GM18505 (cell line): ENCODE data around the gene RFX3.

ENCODE experiments used
- ATAC-seq: cut with Tn5 transposase; IDR thresholded peaks from one replicate; pipeline ENCODE4 v1.9.1; 2021; ENCODE audit not compliant: unreplicated experiment
- POLR2A ChIP-seq: IDR thresholded peaks from 4 replicates; pipeline ENCODE4 v1.6.1; 2011; ENCODE audit warnings: borderline replicate concordance; ENCODE audit not compliant: insufficient read depth, insufficient read length; ENCODE audit errors: extremely low read depth

RFX3 gene

DNA sequence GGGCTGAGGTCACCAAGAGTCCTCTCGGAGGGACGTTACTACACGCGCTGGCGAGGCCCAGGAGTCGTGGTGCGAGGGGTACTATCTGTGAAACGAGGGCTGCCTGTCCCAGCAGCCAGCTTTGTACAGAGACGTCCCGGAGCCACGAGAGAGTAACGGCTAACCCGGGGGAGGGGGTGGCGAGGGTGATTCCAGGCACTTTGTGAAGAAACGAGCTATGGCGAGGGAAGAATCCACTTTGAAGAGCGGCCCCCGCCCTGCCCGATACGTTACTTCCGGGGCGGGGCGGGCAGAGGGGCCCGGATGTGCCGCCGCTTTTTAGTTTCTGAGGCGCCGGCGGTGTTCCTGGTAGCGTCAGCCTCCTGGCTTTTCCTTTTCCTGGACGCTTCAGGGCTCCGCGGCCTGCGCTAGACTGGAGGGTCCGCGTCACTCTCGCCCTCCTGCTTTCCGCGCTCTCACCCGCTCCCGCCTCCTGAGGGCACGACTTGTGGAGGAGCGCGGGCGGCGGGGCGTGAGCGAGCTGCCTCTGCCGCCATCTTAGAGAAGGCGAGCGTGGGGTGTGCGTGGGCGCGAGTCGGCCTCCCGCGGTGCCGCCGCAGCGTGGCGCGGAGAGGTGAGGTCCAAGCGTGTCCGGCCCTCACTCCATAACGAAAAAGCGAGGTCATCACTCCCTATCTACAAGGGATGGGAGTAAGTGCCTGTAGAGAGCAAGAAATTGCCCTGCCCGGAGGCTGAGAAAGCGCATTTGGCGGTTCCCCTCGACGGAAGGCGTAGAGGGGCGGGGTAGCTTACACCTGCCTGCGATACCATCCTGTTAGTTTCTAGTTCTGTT, 580 bp upstream of the RFX3 start:
- peak; percentile 93 for TF ChIP-seq POLR2A

DNA sequence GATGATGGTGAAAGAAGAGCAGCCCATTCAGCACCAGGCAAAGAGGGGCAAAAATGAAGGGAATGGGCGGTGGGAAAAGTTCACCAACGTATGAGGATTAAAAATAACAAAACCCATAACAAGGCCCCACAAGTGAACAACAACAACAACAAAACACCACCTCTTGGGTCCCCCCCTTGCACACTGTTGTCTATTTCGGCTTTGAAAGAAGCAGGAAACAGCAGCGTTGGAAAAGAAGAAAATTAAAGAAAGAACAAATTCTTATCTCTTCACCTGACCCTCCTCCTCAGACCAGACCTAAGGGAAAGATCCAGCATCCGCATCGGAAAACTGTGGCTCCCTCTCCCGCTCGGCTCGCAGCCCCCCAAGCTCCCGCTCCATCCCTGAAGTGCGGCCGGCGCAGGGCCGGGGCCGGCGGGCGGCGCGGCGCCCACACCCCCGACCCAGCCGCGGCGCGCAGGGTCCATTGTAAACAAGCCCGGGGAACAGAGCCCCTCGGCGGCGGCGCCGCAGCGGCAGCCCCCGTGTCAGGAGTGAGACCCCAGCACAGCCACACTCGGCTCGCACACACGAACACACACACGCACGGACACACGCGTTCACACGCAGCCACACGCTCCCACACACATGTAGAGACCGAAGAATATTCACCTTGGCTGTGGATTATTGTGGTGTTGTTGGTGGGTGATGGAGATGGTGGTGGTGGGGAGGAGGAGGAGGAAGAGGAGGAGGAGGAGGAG, 535 bp downstream of the RFX3 start:
- no peak for TF ChIP-seq POLR2A
- ATAC-seq: peak; percentile 1

More for the DNA sequence above, 580 bp upstream of the RFX3 start:
- ATAC-seq: peak; percentile 64

DNA sequence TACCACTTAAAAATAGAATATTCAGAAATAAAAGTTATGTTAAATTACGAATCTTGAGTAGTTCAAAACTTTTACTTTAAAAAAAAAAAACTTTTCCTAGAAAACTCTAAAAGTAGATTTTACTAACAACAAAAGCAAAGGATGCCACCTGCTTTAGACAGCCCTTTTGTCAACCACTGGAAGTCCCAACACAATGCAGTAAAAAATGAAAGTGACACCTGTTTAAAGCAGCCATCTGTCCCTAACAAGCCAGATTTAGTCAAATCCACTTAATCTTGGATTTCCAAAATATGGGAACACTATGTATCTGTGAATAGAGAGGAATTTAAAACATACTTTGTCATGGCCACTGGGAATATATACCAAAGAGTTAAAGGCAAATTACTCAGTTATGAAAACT, 3.8 kb downstream of the RFX3 start:
- no peak for TF ChIP-seq POLR2A
- ATAC-seq: no peak

DNA sequence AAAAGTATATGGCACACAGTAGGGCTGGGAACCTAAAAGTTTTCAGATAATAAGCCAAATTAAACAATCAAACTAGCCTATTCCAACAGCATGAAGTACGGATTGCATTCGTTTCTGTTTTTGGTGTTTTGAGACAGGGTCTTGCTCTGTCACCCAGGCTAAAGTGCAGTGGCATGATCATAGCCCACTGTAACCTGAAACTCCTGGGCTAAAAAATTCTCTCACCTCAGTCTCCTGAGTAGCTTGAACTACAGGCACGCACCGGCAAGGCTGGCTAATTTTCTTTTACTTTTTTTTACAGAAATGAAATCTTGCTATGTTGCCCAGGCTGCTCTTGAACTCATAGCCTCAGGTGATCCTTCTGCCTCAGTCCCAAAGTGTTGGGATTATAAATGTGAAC, 5.2 kb downstream of the RFX3 start:
- no peak for ATAC-seq
- no peak for TF ChIP-seq POLR2A

DNA sequence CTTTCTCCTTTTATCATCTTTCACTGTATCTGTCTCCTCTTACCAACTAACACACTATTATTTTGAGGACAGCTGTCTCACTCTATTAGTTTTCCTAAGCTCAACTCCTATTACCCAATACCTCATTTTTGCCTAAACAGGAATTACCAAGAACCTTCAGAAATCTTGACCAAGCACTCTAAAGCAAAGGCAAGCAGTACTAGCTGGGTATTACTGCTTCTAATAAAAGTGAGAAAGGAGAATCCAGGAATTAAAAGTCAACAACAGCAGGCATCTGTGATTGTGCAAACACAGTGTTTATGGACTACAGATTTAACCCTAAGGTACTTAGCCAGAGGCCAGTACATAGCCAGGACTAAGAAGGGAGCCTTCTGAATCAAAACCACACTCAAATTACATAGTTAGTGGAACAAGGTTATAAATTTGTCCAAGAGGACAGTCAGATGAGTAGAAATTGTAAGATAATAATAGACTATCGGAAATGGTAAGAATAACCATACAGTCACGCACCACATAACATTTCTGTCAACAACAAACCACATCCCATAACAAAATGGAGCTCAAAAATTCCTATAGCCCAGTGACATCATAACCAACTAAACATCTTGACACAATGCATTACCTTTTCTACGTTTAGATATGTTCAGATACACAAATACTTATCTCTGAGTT, 8.3 kb downstream of the RFX3 start:
- no peak for ATAC-seq
- TF ChIP-seq POLR2A: no peak

DNA sequence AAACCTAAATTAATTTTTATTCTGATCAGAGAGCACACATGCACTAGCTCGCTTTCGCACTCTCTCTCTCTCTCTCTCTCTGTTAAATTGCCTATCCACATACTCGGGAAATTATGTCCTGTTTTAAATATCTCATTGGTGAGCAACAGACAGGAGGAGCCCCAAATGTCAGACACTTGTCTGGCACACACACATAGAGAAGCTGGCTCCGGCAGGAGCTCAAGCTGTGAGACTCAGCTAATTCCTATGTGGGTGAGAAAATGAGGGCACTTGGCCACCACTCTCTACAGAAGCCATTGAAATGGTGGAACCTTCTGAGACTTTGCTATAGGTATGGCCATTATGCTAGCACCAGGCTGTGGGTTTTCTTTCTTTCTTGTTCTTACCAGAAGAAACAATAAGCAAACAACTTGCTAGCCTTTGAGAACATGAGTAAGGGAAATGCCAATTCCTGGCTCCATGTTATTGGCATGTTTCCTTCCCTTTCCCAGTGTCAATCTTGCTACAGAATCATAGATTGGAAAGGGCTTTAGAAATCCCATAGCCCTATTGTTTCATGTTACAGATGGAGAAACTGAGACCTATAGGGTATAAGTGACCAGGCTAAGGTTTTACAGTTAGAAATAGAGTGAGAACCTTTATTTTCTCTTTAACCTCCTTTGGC, 9.0 kb downstream of the RFX3 start:
- TF ChIP-seq POLR2A: no peak
- no peak for ATAC-seq

DNA sequence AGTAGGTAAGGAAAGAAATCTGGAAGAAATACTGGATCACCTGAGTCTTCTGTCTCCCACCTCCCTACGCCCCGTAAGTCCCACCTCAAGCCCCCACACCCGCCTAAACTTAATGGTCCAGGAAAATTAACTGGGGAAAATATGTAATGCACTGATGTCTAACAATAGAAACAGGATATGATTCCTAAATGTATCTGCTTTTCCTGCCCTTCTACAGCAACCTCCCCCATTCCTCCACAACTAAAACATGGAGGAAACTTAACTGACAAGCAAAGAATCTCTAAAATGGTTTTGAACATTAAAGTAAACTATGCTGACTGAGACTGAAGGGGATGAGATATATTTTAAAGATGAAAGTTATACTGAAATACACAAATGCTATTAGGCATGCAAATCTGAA, 10.4 kb downstream of the RFX3 start:
- no peak for TF ChIP-seq POLR2A
- ATAC-seq: no peak

DNA sequence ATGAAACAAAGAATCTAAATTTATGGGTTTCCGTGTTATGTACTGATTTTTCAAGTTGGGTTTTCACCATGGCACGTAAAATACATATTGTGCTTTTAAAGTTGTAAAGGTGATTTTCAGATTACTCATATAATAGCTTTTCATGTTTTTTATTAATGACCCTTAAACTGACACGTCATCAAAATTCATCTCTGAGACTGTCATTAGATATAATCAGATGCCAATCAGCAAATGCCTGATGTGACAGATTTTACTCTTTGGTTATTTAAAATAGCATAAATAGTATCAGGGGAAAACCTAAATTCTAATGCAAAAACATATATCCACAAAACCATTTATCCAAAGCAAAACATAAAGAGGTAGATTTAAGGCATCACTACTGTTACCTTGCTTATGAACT, 11.0 kb downstream of the RFX3 start:
- no peak for TF ChIP-seq POLR2A
- ATAC-seq: no peak

DNA sequence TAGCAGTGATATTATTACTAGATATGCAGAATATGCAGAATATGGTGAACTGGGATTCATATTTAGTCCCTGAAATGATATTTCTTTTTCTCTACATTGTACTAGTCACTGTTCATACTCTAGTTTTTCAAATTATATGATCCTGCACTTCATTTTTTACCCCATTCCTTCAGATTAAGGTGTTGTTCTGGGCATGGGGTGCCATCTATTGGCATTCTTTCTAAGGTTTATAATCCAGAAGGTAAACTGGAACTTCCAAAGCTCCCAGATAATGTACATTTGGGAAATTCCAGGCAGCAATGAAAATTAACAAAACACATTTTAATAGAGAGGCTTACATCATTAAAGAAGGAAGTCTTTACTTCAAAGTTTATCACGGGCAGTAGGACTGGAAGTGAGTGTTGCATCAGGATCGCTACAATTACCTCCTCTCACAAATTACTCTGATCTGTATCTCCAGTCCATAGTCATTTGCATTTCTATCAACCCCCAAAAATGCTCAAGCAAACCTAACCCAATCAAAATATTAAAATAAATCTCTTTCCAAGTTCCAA, 12.5 kb downstream of the RFX3 start:
- ATAC-seq: no peak

DNA sequence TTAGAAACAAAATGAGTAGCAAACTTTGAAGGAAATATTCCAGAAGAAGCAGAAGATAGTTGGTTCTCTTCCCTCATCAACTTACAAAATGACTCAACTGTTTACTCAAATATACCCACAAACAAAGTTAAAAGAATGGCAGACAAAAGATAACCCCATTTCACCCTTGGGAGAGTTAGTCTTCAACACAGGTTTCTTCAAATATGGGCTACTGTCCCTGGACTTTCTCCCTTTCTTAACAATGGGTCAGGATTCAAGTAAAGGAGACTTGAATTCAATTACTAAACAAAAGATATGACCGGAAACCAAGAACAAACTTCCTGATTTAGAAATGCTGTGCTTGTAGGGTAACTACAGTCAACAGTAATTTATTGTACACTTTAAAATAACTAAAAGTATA, 14.2 kb downstream of the RFX3 start:
- no peak for ATAC-seq
- no peak for TF ChIP-seq POLR2A

More for the DNA sequence above, 12.5 kb downstream of the RFX3 start:
- no peak for TF ChIP-seq POLR2A

DNA sequence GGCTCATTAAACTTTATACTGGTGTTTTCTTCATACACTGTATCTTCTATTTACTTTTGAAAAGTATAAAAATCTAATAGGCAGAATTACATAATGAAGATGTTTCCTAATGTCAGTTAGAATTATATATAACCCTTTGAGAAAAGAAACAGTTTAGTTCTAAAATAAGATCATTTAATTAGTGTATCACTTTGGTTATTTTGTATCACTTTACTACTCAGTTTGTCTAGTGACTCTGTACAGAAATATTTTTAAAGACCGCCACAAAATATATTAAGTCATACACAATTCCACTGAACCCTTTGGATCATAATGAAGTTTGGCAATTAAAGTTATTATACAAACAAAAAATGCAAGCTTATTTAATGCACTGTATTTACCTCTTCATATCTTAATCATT, 15.0 kb downstream of the RFX3 start:
- no peak for ATAC-seq
- no peak for TF ChIP-seq POLR2A

DNA sequence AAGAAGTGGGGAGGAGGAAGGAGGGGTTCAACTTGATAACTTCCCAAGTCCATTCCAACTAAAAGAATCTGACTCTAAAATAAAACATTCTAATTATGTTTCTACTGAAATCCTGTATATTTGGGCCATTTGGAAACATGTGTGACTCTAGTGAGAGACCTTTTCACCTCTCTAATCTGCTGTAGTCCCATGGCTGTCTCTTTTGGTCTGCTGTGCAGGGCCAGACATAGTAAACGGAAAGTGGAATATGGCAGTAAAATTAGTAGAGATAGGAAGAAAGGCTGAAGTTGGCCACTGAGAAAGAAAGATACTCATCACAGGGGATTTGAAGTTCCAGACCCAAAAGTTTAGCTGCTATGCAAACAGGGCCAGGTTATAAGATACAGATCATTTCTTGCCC, 15.9 kb downstream of the RFX3 start:
- no peak for TF ChIP-seq POLR2A
- no peak for ATAC-seq
